ENCODE results near the gene ZNF841. TPM values are rescaled to one million over a fixed set of nuclear protein-coding genes. Genes with fewer than 3 reads are reported as not detected.

Gene ZNF841
- 4.0 and 4.1 TPM in 2 replicates for total RNA-seq (2014; rRNA removed; shearing (Covaris generic))

DNA sequence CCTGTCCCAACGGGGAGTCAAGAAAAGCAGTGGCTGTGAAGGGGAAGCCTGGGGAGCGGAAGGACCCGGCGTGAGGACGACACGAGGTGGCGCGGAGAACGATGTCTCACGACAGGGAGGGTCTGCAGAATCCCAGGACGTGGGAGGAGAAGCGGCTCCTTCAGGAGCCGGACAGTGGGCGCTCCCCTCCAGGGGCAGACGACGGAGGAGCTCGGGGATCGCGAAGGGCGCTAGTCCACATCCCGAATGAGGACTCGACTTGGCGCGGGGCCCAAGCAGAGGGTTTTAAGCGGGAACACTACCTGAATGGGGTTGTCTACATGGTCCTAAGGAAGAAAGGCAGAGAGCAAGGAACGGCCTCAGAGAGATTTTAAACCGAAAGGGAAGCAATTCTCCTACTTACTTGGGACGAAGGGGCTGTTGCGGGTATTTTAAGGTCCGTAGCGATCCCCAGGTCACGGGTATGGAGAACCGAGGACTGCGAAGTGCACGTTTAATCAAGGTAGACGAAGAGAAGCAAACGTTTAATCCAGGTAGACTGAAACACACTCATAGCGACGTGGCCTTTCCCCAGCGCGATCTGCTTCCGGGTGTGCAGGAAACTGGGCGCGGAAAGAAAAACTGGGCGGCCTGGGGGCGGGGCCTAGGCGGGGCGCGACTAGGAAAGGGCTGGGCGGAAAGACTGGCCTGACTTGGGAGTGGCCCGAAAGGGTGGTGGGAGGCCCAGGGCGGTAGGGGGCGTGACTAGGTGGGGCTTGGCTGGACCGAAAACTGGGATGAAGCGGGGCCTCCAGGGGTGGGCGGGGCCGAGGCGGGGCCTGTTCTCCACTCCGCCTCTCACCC, at the start of gene ZNF841:
Gene ZNF841 (minus strand): TSS at position 594 of the 843 bp plus-strand sequence. CDS start 10,964 bp downstream, outside the sequence.
- Histone ChIP-seq H3K27me3 (ENCODE audit: control insufficient read depth, insufficient read depth, low read length) (no peaks in the 10 kb centered on the region), H3K36me3 (replicated peaks; ENCODE audit: control insufficient read depth, insufficient read depth, low read length) (no peaks in the 10 kb centered on the region; the same call in 1 of the 2 replicates), H3K4me3 (ENCODE audit: insufficient read depth, low read depth, low read length) (peak within 1 kb of the TSS; percentile 92)
- peak; percentile 95 for DNase-seq

DNA sequence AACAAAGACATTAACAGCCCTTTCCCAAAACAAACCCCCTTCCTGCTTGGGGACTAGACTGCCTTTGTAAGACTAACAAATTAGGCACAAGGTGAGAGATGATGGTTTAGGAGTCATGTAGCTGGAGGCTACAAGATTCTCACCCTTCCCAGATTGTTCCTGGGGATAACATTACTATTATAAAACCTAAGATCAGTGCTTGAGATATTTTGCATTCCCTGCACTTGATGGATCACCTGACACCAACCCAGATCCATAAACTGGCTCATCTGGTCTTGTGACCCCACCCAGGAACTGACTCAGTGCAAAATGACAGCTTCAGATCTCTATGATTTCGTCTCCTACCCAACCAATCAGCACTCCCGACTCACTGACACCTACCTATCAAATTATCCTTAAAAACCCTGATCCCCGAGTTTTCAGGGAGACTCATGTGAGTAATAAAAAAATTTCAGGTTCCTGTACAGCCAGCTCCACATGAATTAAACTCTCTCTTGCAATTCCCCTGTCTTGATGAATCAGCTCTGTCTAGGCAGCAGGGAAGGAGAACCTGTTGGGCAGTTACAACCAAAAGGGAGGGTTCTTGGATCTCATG, 46.5 kb upstream of the ZNF841 start:
- Histone ChIP-seq H3K4me3 (ENCODE audit: insufficient read depth, low read depth, low read length) (no peak overlapping the region), H3K27me3 (ENCODE audit: control insufficient read depth, insufficient read depth, low read length) (no peaks in the 10 kb centered on the region), H3K36me3 (replicated peaks; ENCODE audit: control insufficient read depth, insufficient read depth, low read length) (no peaks in the 10 kb centered on the region)
- DNase-seq, result no peak

DNA sequence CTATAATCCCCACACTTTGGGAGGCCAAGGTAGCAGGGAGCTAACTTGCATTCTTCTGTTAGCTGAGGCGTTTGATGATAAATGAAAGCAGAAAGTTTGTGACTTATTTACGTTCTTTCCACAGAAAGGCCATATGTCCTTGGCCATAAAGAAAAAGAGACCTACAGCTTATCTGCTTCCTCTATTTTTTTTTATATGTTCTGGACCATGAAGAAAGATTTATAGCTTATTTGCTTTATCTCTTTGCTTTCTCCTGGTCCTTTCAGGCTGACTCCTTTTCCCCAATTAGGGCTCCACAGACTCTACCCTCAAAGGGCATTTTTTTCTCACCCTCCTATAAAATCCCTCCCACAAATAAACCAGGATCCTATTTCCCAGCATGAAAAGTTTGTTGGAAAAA, 45.6 kb upstream of the ZNF841 start:
- H3K4me3 ChIP-seq (ENCODE audit: insufficient read depth, low read depth, low read length), result no peak overlapping the region
- H3K36me3 ChIP-seq (replicated peaks; ENCODE audit: control insufficient read depth, insufficient read depth, low read length), result no peaks in the 10 kb centered on the region
- no peaks in the 10 kb centered on the region for H3K27me3 ChIP-seq (ENCODE audit: control insufficient read depth, insufficient read depth, low read length)
- no peak for DNase-seq

DNA sequence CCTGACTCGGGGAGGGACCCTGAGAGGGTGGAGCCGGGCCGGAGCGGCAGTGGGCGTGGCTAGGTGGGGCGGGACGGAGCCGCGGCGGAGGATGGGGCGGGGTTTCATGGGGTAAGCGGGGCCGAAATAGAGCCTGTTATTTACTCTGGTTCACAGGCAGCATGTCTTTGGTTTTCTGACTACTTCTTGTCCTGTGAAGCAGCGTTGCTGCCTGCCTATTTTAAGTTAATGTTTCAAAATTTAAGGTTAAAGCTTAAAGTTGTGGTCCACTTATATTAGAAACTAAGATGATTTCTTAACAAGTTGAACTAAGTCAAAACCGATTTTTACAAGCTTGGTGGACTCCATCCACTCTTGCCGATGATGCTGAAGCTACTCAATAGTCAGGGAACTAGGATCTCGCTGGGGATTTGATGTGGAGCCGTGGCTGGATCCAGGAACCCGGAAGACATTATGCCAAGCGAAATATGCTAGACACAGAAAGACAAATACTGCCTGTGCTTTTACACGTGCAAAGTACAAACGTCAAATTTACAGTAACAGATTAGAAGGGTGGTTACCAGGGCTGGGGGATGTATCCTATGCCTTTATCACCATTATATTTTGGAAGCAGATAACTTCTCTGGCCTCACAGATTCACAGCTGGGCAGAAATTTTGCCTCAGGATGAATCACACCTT, 44.6 kb upstream of the ZNF841 start:
- Histone ChIP-seq H3K4me3 (ENCODE audit: insufficient read depth, low read depth, low read length) (no peak overlapping the region; the same call in 1 of the 2 replicates), H3K27me3 (ENCODE audit: control insufficient read depth, insufficient read depth, low read length) (no peaks in the 10 kb centered on the region), H3K36me3 (replicated peaks; ENCODE audit: control insufficient read depth, insufficient read depth, low read length) (no peaks in the 10 kb centered on the region)
- DNase-seq, result peak; percentile 99

DNA sequence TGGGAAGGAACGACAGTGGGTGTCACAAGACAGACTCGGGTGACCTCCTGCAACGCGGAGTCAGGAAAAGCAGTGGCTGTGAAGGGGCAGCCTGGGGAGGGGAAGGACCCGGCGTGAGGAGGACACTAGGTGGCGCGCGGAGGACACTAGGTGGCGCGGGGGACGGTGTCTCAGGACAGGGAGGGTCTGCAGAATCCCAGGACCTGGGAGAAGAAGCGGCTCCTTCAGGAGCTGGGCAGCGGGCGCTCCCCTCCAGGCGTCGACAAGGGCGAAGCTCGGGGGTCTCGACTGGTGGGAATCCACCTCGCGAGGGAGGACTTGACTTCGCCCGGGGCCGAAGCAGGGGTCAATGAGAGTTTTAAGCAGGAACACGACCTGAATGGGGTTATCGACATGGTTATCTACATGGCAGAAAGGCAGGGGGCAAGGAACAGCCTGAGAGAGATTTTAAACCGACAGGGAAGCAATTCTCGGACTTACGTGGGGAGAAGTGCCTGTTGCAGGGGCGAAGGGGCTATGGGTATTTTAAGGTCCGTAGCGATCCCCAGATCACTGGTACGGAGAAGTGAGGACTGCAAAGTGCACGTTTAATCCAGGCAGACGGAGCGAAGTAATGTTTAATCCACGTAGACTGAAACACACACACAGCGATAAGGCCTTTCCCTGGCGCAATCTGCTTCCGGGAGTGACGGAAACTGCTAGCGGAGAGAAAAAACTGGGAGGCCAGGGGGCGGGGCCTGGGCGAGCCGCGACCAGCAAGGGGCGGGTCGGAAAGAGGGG, 43.9 kb upstream of the ZNF841 start, which contains the start of gene ZNF616:
Gene ZNF616 (minus strand): TSS at position 687 of the 780 bp plus-strand sequence. CDS start 9,426 bp downstream, outside the sequence.
- Histone ChIP-seq H3K27me3 (ENCODE audit: control insufficient read depth, insufficient read depth, low read length) (no peaks in the 10 kb centered on the region), H3K4me3 (ENCODE audit: insufficient read depth, low read depth, low read length) (peak within 1 kb of the TSS; percentile 74), H3K36me3 (replicated peaks; ENCODE audit: control insufficient read depth, insufficient read depth, low read length) (no peaks in the 10 kb centered on the region; the same call in 1 of the 2 replicates)
- peak; percentile 86 for DNase-seq

DNA sequence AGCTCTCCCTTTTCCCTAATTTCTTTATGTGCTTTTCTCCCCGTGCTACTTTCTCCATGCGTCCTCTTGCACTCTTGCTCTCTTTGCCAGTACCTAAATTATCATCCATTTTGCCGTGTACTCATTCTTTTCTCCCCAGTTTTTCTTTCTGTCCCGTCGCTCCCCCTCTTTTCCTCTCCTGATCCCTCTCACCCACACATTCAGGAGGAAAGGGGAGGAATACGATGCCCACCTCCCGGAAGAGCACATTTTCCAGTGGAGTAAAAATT, 43.4 kb upstream of the ZNF841 start:
- Histone ChIP-seq H3K27me3 (ENCODE audit: control insufficient read depth, insufficient read depth, low read length) (no peaks in the 10 kb centered on the region), H3K4me3 (ENCODE audit: insufficient read depth, low read depth, low read length) (peak overlapping the region; percentile 74), H3K36me3 (replicated peaks; ENCODE audit: control insufficient read depth, insufficient read depth, low read length) (no peaks in the 10 kb centered on the region; the same call in 1 of the 2 replicates)
- no peak for DNase-seq

DNA sequence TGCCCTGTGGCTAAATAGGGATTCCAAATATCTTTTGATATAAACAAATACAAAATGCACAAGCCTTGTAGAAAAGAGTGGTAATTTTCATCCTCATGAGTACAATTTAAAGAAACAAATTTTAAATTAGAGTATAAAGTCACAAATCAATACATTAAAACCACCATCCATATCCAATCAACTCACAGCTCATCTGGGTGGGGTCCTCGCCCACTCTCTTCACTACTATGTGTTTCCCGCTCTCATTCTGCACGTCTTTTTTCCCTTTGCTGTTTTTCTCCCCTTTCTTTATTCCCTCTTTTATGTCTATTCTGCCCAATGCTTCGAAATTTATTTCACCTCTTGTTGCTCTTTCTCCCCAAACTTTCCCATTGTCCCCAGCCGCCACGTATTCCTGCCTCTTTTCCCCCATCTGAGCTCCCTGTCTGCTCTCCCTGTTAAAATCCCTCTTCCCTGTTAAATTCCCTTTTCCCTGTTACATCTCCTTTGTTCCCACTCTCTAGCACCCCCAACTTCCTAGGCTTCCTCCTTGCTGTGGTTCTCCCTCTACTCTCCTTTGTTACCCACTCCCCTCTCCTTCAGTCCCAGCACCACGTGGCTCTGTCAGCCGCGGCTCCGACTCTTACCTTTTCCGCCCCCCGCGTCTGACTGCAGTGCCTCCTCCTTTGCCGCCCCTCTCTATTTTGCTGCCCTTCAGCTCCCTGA, 42.9 kb upstream of the ZNF841 start:
- peak overlapping the region; percentile 74 for H3K4me3 ChIP-seq (ENCODE audit: insufficient read depth, low read depth, low read length)
- no peaks in the 10 kb centered on the region for H3K27me3 ChIP-seq (ENCODE audit: control insufficient read depth, insufficient read depth, low read length)
- no peaks in the 10 kb centered on the region; the same call in 1 of the 2 replicates for H3K36me3 ChIP-seq (replicated peaks; ENCODE audit: control insufficient read depth, insufficient read depth, low read length)
- peak; percentile 72 for DNase-seq

DNA sequence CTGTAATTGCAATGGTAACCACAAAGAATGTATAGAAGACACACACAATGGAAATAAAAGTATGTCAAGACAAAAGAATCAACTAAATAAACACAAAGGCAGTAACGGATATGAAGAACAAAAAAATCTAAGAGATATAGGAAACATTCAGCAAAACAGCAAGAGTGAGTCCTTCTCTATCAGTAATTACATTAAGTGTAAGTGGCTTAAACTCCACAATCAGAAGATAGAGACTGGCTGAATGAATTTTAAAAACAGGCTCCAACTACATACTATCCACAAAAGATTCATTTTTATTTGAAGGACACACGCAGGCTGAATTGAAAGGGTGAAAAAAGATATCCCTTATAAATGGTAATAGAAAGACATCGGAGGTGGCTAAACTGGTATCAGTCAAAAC, 24.7 kb upstream of the ZNF841 start:
- Histone ChIP-seq H3K36me3 (replicated peaks; ENCODE audit: control insufficient read depth, insufficient read depth, low read length) (peaks cover 28% of the 10 kb centered on the region), H3K27me3 (ENCODE audit: control insufficient read depth, insufficient read depth, low read length) (no peaks in the 10 kb centered on the region), H3K4me3 (ENCODE audit: insufficient read depth, low read depth, low read length) (no peak overlapping the region)
- DNase-seq, result no peak

DNA sequence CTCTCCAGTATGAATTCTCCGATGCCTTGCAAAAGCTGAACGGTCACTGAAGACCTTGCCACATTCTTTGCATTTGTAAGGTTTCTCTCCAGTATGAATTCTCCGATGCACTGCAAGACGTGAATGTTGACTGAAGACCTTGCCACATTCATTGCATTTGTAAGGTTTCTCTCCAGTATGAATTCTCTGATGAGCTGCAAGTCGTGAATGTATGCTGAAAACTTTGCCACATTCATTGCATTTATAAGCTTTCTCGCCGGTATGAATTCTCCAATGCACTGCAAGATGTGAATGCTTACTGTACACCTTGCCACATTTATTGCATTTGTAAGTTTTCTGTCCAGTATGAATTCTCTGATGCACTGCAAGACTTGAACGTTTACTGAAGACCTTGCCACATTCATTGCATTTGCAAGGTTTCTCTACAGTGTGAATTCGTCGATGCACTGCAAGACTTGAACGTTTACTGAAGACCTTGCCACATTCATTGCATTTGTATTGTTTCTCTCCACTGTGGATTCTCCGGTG, 20.0 kb upstream of the ZNF841 start:
- H3K36me3 ChIP-seq (replicated peaks; ENCODE audit: control insufficient read depth, insufficient read depth, low read length), result peaks cover 17% of the 10 kb centered on the region
- H3K4me3 ChIP-seq (ENCODE audit: insufficient read depth, low read depth, low read length), result no peak overlapping the region

DNA sequence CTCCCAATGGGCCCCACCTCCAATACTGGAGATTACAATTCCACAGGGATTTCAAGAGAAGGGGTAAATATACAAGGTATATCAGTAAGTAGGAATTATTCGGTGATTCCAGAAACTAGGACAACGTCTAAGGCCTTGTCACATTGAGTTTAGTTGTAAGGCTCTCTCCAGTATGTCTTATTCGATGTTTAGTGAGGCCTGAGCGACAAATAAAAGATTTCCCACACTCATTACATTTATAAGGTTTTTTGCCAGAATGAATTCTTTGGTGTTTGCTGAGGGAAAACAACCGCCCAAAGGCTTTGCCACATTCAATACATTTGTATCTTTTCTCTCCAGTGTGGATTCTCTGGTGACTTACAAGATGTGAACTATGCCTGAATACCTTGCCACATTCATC, 19.1 kb upstream of the ZNF841 start:
- peaks cover 17% of the 10 kb centered on the region for H3K36me3 ChIP-seq (replicated peaks; ENCODE audit: control insufficient read depth, insufficient read depth, low read length)
- no peaks in the 10 kb centered on the region for H3K27me3 ChIP-seq (ENCODE audit: control insufficient read depth, insufficient read depth, low read length)
- no peak for DNase-seq
- no peak overlapping the region for H3K4me3 ChIP-seq (ENCODE audit: insufficient read depth, low read depth, low read length)

More for the DNA sequence above, 20.0 kb upstream of the ZNF841 start:
- no peak for DNase-seq
- no peaks in the 10 kb centered on the region for H3K27me3 ChIP-seq (ENCODE audit: control insufficient read depth, insufficient read depth, low read length)

DNA sequence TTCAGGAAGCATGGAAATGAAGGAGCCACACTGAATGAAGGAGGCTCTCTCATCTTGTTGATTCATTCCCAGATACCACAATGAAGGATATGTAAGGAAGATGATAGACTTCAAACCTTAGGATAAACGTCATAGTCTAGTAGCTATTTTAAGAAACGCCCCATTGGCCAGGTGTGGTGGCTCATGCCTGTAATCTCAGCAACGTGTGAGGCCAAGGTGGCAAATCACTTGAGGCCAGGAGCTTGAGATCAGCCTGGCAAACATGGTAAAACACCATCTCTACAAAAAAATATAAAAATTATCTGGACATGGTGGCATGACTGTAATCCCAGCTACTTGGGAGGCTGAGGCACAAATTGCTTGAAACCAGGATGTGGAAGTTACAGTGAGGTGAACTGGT, 17.1 kb upstream of the ZNF841 start:
- DNase-seq, result no peak
- Histone ChIP-seq H3K36me3 (replicated peaks; ENCODE audit: control insufficient read depth, insufficient read depth, low read length) (peaks cover 14% of the 10 kb centered on the region), H3K4me3 (ENCODE audit: insufficient read depth, low read depth, low read length) (no peak overlapping the region), H3K27me3 (ENCODE audit: control insufficient read depth, insufficient read depth, low read length) (no peaks in the 10 kb centered on the region)

DNA sequence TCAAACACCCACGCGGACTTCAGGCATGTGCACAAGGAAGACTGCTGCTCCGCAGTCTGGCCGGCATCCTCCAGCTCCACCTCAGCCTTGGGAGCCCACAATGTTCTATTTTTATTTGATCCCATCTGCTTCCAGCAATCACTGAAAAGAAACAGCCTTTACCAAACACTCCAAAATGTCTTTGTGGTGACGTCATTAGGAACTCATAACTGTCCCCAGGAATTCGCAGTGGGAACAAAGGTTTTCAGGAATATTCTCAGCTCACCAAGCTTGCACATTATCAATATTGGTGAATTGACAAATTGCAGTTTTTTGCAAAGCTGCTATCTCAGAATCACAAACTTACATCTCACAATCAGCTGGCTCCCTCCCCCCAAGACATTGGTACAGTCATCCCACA, 15.2 kb upstream of the ZNF841 start:
- Histone ChIP-seq H3K4me3 (ENCODE audit: insufficient read depth, low read depth, low read length) (no peak overlapping the region), H3K27me3 (ENCODE audit: control insufficient read depth, insufficient read depth, low read length) (no peaks in the 10 kb centered on the region), H3K36me3 (replicated peaks; ENCODE audit: control insufficient read depth, insufficient read depth, low read length) (peaks cover 6% of the 10 kb centered on the region)
- DNase-seq, result no peak

DNA sequence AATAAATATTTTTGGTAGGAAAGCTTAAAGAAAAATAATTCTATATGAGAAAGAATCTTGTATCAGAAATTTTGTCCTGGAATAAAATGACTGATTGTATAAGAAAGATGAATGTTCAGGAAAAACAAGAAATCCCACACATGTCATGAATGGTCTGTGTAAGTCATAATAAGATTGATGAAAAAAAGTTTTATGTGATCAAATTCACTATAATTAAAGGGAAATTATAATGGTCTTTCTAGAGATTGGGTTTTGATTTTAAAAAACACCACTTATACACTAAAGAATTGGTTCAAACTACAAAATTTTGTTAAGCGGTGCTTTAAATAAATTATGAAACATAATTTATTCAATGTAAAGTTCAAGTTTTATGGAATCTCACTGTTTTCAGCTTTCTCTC, 7.2 kb upstream of the ZNF841 start:
- Histone ChIP-seq H3K27me3 (ENCODE audit: control insufficient read depth, insufficient read depth, low read length) (no peaks in the 10 kb centered on the region), H3K36me3 (replicated peaks; ENCODE audit: control insufficient read depth, insufficient read depth, low read length) (no peaks in the 10 kb centered on the region), H3K4me3 (ENCODE audit: insufficient read depth, low read depth, low read length) (no peak overlapping the region)
- DNase-seq, result no peak
